K562 (cell line): ENCODE data around the gene USP1. TPM values are rescaled to one million over a fixed set of nuclear protein-coding genes. Genes with fewer than 3 reads are reported as not detected.
A peak's percentile ranks its signal among the peaks of the same experiment; 100 is the strongest.

Experiments
- BRCA1 ChIP-seq, 2 experiments: fragments of 450-650 bp in 1 of 2; sonication (generic) in 1 of 2; formaldehyde crosslinking in 1 of 2; IDR thresholded peaks; 2 replicates each; pipeline versions ENCODE4 v1.5.0 to v1.6.1; 2017 to 2020; ENCODE audit warnings: mild to moderate bottlenecking in 1 of 2, missing genetic modification reagents in 1 of 2
- EGR1 ChIP-seq: fragments of 450-650 bp; conservative IDR thresholded peaks from 2 replicates; pipeline ENCODE4 v1.6.1; 2017; ENCODE audit warnings: mild to moderate bottlenecking
- ELF4 ChIP-seq: fragments of 450-650 bp; formaldehyde crosslinking; IDR thresholded peaks from 2 replicates; pipeline ENCODE4 v1.4.0; 2022; ENCODE audit warnings: missing genetic modification characterization
- GATAD2A ChIP-seq: fragments of 450-650 bp; IDR thresholded peaks from 2 replicates; pipeline ENCODE4 v1.6.1; 2017
- HSF4 ChIP-seq: fragments of 250-450 bp; sonication (Bioruptor Pico); IDR thresholded peaks from 2 replicates; pipeline ENCODE4 v2.1.2; 2022; ENCODE audit warnings: mild to moderate bottlenecking, moderate library complexity, borderline replicate concordance
- SMAD2 ChIP-seq: fragments of 150-350 bp; IDR thresholded peaks from 2 replicates; pipeline ENCODE4 v1.6.1; 2014; ENCODE audit warnings: low read depth, mild to moderate bottlenecking, low read length
- TAF1 ChIP-seq: IDR thresholded peaks from 2 replicates; pipeline ENCODE4 v1.6.1; 2011; ENCODE audit warnings: mild to moderate bottlenecking, low read length, moderate library complexity; ENCODE audit not compliant: insufficient read depth, control insufficient read depth, severe bottlenecking; ENCODE audit errors: extremely low read depth
- polyA plus RNA-seq, 8 experiments: library from polyadenylated mRNA; depleted of rRNA in 4 of 8; stranded (reverse) in 5 of 8; unstranded in 3 of 8; fragments of >200 nt; fragmentation: Nextera tagmentation in 2 of 8; fragmentation: Illumina TruSeq in 1 of 8; extraction: Ambion mirVana in 2 of 8; extraction: Trizol in 1 of 8; gene quantifications; 2 replicates each; pipeline versions ENCODE4 v1.2.1 to v1.2.3, GENCODE V29; 2011 to 2014; ENCODE audit warnings: inconsistent platforms in 1 of 8, missing spikeins in 1 of 8
- total RNA-seq, 7 experiments: library from RNA; depleted of rRNA in 6 of 7; stranded (reverse); fragments of >200 nt in 6 of 7; fragmentation: Illumina TruSeq in 2 of 7; extraction: Trizol in 2 of 7; gene quantifications; 2 replicates each; pipeline versions ENCODE4 v1.2.1 to v1.2.3, GENCODE V29; 2011 to 2021; ENCODE audit warnings: low replicate concordance in 1 of 7
- TF ChIP-seq, protein P1 (sequence below): sonication (generic); formaldehyde crosslinking; IDR thresholded peaks from 2 replicates; pipeline ENCODE4 v1.8.1; 2023; ENCODE audit warnings: missing genetic modification reagents, mild to moderate bottlenecking, borderline replicate concordance
- TF ChIP-seq, protein P2 (sequence below): fragments of 450-650 bp; IDR thresholded peaks from 2 replicates; pipeline ENCODE4 v1.7.0; 2016; ENCODE audit warnings: borderline replicate concordance
- TF ChIP-seq, protein P3 (sequence below): fragments of 250-450 bp; sonication (Bioruptor Pico); IDR thresholded peaks from 2 replicates; pipeline ENCODE4 v1.4.0; 2020
- TF ChIP-seq, protein P4 (sequence below): IDR thresholded peaks from 3 replicates; pipeline ENCODE4 v1.6.1; 2011; ENCODE audit warnings: borderline replicate concordance, mild to moderate bottlenecking; ENCODE audit not compliant: insufficient read length, insufficient read depth
- TF ChIP-seq, protein P5 (sequence below), 2 experiments: fragments of 450-650 bp; conservative IDR thresholded peaks; 2 replicates each; pipeline ENCODE4 v1.6.1; 2017; ENCODE audit warnings: mild to moderate bottlenecking in 2 of 2, moderate library complexity in 2 of 2
- TF ChIP-seq, protein P6 (sequence below): fragments of 250-450 bp; sonication (Bioruptor Pico); IDR thresholded peaks from 2 replicates; pipeline ENCODE4 v1.5.1; 2021; ENCODE audit warnings: mild to moderate bottlenecking

The USP1 gene
- total and polyA plus RNA-seq, 9 of the 15 experiments (the other 6 are each of a cell fraction or from before 2014, with no cell fraction given), result 27.3 to 87.9 (median 51.7) TPM

DNA sequence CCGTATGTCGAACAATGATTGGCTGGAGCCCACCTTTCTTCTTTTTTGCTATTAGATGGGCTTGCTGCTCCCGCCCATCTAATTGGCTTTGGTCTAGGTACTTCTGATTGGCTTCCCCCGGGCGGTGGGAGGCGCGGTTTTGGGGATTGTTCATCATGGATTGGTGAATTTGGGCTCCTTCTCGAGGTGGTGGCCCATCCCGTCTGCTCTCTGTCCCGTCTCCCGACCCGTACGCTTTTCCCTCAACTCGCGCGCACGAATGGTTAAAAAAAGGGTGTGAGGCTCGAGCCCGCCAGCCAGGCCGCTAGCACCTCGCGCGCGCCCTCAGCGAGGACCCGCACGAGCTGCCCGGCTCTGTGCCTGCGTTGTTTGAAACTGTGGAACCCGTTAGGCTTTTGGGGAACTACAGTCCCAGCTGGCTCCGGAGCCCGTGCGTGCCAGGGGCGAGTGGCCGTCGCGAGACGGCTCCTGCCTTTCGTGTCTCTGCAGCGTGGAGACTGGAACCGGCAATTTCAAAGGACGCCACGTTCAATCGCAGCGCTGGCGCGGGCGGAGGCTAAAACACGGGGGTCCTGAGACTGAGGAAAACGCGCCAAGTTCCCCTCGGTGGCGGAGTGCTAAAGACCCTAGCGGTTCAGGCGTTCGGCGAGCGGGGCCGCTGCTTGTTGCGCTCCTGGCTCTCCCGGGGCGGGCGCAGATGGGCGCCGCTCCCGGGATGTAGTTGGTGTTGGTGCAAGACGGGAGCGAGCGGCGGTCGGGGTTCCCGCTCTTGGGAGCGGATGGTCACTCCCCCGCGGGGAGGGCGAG lies at the start of gene USP1 (continued):
- TF ChIP-seq, protein P1, sequence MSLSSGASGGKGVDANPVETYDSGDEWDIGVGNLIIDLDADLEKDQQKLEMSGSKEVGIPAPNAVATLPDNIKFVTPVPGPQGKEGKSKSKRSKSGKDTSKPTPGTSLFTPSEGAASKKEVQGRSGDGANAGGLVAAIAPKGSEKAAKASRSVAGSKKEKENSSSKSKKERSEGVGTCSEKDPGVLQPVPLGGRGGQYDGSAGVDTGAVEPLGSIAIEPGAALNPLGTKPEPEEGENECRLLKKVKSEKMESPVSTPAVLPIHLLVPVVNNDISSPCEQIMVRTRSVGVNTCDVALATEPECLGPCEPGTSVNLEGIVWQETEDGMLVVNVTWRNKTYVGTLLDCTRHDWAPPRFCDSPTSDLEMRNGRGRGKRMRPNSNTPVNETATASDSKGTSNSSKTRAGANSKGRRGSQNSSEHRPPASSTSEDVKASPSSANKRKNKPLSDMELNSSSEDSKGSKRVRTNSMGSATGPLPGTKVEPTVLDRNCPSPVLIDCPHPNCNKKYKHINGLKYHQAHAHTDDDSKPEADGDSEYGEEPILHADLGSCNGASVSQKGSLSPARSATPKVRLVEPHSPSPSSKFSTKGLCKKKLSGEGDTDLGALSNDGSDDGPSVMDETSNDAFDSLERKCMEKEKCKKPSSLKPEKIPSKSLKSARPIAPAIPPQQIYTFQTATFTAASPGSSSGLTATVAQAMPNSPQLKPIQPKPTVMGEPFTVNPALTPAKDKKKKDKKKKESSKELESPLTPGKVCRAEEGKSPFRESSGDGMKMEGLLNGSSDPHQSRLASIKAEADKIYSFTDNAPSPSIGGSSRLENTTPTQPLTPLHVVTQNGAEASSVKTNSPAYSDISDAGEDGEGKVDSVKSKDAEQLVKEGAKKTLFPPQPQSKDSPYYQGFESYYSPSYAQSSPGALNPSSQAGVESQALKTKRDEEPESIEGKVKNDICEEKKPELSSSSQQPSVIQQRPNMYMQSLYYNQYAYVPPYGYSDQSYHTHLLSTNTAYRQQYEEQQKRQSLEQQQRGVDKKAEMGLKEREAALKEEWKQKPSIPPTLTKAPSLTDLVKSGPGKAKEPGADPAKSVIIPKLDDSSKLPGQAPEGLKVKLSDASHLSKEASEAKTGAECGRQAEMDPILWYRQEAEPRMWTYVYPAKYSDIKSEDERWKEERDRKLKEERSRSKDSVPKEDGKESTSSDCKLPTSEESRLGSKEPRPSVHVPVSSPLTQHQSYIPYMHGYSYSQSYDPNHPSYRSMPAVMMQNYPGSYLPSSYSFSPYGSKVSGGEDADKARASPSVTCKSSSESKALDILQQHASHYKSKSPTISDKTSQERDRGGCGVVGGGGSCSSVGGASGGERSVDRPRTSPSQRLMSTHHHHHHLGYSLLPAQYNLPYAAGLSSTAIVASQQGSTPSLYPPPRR, result 0 out of 2 replicates have a peak, but pooled peaks have one; percentile 38
- no peak for TF ChIP-seq HSF4 (CRISPR knock-in tag)
- no peak for TF ChIP-seq GATAD2A
- no peak for TF ChIP-seq SMAD2
- TF ChIP-seq, protein P2, sequence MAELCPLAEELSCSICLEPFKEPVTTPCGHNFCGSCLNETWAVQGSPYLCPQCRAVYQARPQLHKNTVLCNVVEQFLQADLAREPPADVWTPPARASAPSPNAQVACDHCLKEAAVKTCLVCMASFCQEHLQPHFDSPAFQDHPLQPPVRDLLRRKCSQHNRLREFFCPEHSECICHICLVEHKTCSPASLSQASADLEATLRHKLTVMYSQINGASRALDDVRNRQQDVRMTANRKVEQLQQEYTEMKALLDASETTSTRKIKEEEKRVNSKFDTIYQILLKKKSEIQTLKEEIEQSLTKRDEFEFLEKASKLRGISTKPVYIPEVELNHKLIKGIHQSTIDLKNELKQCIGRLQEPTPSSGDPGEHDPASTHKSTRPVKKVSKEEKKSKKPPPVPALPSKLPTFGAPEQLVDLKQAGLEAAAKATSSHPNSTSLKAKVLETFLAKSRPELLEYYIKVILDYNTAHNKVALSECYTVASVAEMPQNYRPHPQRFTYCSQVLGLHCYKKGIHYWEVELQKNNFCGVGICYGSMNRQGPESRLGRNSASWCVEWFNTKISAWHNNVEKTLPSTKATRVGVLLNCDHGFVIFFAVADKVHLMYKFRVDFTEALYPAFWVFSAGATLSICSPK, result no peak
- TF ChIP-seq, protein P3, sequence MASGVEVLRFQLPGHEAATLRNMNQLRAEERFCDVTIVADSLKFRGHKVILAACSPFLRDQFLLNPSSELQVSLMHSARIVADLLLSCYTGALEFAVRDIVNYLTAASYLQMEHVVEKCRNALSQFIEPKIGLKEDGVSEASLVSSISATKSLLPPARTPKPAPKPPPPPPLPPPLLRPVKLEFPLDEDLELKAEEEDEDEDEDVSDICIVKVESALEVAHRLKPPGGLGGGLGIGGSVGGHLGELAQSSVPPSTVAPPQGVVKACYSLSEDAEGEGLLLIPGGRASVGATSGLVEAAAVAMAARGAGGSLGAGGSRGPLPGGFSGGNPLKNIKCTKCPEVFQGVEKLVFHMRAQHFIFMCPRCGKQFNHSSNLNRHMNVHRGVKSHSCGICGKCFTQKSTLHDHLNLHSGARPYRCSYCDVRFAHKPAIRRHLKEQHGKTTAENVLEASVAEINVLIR (CRISPR knock-in tag), result no peak
- no peak for TF ChIP-seq BRCA1 (IDR thresholded peaks at IDR 0.05)
- TF ChIP-seq BRCA1 (CRISPR knock-in tag; IDR thresholded peaks at IDR 0.05), result no peak
- TF ChIP-seq TAF1, result peak; percentile 75
- TF ChIP-seq, protein P4, sequence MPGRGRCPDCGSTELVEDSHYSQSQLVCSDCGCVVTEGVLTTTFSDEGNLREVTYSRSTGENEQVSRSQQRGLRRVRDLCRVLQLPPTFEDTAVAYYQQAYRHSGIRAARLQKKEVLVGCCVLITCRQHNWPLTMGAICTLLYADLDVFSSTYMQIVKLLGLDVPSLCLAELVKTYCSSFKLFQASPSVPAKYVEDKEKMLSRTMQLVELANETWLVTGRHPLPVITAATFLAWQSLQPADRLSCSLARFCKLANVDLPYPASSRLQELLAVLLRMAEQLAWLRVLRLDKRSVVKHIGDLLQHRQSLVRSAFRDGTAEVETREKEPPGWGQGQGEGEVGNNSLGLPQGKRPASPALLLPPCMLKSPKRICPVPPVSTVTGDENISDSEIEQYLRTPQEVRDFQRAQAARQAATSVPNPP, result no peak
- TF ChIP-seq ELF4 (CRISPR knock-in tag), result peak; percentile 40; the same call in 1 of the 2 replicates
- TF ChIP-seq EGR1, result peak; percentile 49
- TF ChIP-seq, protein P5, sequence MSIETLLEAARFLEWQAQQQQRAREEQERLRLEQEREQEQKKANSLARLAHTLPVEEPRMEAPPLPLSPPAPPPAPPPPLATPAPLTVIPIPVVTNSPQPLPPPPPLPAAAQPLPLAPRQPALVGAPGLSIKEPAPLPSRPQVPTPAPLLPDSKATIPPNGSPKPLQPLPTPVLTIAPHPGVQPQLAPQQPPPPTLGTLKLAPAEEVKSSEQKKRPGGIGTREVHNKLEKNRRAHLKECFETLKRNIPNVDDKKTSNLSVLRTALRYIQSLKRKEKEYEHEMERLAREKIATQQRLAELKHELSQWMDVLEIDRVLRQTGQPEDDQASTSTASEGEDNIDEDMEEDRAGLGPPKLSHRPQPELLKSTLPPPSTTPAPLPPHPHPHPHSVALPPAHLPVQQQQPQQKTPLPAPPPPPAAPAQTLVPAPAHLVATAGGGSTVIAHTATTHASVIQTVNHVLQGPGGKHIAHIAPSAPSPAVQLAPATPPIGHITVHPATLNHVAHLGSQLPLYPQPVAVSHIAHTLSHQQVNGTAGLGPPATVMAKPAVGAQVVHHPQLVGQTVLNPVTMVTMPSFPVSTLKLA (conservative IDR thresholded peaks at IDR 0.05), result peak; percentile 76 to 86
- TF ChIP-seq, protein P6, sequence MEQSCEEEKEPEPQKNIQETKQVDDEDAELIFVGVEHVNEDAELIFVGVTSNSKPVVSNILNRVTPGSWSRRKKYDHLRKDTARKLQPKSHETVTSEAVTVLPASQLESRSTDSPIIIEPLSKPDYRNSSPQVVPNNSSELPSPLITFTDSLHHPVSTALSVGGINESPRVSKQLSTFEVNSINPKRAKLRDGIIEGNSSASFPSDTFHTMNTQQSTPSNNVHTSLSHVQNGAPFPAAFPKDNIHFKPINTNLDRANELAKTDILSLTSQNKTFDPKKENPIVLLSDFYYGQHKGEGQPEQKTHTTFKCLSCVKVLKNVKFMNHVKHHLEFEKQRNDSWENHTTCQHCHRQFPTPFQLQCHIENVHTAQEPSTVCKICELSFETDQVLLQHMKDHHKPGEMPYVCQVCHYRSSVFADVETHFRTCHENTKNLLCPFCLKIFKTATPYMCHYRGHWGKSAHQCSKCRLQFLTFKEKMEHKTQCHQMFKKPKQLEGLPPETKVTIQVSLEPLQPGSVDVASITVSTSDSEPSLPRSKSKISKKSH (CRISPR knock-in tag), result no peak
